ENCODE measurements around the gene ZNRD2. TPM values are rescaled to one million over a fixed set of nuclear protein-coding genes. Genes with fewer than 3 reads are reported as not detected.
"Not testable (repeated sequence)": the region's sequence is repeated elsewhere in the genome, so short reads cannot be mapped to it uniquely, and the experiment has no call there.

ZNRD2 gene
- total RNA-seq, 1 experiment from 2014 or later = 57.0 TPM

DNA sequence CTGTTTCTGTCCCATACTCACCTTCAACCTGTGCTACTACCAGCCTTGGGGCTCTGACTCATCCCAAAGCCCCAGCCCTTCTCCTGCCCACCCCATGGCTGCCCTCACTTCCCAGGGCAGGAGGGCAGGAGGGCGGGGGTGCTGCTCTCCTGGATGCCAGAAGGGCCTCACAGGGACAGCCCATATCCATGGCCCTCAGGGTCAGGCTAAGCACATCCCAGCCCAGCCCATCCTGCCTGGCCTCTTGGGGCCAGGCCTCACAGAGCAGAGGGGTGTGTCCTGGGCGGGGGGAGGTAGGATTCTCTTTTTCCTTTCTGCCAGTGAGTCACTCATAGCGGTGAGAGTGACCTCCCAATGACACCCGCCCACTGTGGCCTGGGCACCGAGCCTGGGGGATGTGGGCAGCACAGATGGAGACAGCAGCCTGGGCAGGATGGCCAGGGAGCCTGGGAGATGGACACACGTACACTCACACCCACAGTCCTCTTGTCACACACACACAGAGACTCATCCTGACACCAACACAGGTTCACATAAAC is 14.5 kb upstream of the ZNRD2 start:
- peak; percentile 97 for DNase-seq (ENCODE audit: low spot score)

DNA sequence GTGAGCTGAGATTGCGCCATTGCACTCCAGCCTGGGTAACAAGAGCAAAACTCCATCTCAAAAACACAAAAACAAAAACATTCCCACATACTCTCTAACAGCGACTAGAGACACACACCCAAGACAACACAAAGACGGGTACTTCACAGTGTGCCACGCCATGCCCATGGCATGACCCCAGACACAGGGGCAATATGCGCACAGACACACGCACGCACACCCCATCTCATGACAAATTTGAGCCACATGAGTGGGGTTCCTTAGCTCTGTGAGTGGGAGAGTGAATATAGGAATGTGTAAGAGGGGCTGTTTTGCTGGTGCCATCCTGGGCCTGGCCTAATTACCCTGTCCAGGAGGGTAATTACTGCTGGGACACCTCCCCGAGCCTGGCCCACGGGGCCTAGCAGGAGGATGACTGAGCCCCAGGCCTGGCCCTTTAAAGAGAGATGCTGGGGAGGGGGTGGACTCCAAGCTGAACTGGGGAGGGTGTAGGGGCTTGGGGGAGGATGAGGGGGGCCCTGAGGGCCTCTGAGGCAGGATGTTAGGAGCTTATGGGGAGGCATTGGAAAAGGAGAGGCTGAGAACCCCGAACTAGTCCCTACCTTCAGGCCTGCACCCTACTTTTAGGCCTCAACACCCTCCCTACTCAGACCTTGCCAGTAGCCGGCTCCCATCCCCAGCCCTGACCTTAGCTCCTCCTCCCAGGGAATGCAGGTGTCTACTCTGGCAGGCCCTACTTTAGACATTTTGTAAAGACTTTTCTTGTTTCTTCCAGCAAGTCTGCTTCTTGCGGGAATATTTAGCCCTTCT is 13.6 kb upstream of the ZNRD2 start:
- DNase-seq (ENCODE audit: low spot score) = no peak

DNA sequence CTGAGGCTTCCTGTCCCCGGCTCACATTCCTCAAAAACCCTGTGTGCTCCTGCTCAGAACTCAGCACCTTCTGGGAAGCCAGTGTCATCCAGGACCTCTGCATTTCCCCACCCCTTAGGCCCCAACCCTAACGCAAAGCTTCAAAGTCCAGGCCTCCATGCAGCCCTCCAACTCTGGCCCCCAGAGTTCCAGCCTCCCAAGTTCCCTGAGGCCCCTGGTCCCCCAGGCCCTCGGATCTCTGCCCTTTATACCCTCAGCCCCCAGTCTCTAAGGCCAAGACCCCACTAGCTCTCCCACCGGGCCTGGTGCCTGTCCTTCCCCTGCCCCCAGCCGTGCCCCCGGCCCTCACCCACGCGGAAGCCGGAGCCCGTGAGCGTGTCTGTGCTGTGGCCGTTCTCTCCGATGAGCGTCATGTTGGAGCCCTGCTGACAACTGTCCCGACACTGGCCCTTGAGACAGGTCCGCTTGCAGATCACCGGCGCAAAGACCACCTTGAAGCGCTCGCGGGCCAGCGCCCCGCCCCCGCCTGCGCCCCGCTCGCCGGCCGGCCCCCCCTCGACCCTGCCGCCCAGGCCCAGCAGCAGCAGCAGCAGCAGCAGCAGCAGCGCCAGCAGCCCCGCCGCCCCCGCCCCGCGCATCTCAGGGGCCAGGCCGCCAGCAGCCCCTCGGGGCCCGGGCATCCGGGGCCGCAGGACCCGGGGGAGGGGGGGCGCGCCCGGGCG is 12.8 kb upstream of the ZNRD2 start:
- DNase-seq (ENCODE audit: low spot score) = no peak

DNA sequence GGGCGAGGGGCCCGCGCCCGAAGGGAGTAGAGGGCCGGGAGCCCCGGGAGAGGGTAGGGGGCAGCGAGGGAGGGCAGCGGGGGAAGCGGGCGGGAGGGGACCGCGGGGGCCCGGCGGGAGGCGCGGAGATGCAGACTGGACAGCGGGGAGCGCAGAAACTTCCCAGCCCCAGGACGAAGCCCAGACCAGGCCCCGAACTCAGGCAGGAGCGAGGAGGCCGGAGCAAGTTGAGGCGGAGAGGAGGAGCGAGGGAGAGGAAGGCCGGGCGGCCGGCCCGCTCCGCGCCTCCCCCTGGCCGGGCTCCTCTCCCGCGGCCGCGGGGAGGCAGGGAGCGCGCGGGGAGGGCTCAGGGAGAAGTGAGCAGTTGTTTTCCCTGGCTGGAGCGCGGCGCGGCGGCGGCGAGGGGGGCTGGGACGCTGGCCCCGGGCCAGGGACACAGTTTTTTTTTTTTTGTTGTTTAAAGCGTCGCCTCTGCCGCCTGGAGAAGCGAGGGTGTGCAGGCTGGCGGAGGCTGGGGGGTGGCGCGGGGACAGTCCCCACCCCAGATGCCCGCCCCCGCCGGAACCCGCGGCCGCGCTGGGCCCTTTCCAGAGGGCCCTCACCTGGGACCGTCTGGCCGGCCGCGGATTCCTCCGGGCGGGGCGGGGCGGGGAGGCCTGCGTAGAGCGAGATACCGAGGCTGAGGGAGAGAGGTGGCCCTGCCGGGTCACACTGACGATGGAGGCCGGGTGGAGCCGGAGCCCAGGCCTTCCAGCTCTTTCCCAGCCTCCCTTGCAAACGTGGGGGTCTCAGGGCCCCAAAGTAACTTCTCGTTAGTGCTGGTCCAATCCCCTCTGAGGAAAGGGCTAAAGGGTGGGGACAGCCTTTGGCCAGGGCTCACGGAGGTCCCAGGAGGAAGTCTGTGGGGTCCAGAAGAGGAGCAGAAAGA is 12.0 kb upstream of the ZNRD2 start, which contains the start of gene LTBP3:
TSS of gene LTBP3 (minus strand) at position 358 of the 928 bp plus-strand sequence. CDS start 400 bp downstream, outside the sequence.
- DNase-seq (ENCODE audit: low spot score) = peak; percentile 71

DNA sequence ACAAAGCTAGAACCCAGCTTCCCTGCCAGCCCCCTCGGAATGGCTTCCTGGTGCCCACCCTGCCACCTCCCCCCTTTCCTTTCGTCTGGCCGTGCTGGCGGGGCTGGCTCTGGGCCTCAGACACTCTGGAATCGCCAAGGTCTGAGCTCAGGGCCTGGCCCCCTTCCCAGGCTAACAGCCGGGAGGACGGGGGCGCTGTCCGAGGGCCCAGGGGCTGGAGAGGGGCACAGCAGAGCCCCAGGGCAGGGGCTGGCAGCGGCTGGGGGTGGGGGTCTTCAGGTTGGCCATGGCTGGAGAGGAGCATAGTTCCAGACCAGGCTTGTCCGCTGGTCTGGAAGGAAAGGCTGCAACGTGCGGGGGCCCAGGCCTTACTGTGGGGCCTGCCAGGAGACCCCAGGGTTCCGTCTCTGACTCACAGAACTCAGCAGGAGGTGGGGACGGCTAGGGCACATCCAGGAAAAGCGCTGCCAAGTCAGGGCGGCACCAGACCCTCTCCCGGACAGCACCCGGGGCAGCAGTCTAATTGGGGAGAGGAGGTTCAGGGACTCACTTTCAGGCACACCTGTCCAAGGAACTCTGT is 11.3 kb upstream of the ZNRD2 start:
- DNase-seq (ENCODE audit: low spot score) = peak; percentile 68

DNA sequence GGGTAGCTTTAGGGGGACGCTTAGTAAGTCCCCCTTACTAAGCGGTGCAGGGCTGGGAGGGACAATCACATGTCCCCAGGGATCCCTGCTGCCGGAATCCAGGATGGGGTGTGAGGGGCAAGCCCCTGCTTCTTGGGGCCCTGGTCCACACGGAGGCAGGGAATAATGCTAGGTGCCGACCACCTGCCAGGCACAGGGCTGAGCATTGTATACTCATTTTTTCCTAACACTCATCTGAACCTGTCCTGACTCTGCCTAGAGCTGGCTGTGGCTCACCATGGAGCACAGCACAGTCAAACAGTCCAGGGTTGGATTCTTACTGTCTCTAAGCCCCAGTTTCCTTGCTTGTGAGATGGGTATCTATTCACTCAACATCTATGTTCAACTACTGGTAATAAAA is 10.7 kb upstream of the ZNRD2 start:
- DNase-seq (ENCODE audit: low spot score) = no peak

DNA sequence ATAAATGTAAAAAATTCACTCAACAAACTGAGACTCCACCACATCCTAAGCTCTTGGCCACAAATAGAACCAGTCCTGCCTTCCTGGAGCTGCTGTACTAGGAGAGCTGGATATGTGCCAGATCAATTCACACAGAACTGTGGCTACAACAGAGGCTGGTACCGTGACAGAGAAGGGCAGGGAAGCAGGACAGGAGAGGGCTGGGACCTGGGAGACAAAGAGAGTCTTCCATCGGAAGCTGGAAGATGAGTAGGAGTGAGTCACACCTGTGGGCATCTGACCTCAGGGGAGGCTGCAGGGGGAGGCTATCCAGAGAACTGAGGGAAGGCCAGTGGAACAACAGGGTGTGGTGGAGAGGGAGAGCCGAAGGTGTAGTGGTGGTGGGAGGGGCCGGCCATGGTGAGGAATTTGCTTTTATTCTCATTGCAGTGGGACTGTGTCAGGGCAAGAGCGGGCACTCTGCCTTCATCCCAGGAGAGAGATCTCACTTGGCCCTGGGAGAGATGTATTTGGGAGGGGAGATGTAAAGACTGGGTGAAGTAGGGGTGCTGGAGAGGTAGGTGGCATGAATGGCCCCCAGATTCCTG is 10.2 kb upstream of the ZNRD2 start:
- DNase-seq (ENCODE audit: low spot score) = peak; percentile 94

DNA sequence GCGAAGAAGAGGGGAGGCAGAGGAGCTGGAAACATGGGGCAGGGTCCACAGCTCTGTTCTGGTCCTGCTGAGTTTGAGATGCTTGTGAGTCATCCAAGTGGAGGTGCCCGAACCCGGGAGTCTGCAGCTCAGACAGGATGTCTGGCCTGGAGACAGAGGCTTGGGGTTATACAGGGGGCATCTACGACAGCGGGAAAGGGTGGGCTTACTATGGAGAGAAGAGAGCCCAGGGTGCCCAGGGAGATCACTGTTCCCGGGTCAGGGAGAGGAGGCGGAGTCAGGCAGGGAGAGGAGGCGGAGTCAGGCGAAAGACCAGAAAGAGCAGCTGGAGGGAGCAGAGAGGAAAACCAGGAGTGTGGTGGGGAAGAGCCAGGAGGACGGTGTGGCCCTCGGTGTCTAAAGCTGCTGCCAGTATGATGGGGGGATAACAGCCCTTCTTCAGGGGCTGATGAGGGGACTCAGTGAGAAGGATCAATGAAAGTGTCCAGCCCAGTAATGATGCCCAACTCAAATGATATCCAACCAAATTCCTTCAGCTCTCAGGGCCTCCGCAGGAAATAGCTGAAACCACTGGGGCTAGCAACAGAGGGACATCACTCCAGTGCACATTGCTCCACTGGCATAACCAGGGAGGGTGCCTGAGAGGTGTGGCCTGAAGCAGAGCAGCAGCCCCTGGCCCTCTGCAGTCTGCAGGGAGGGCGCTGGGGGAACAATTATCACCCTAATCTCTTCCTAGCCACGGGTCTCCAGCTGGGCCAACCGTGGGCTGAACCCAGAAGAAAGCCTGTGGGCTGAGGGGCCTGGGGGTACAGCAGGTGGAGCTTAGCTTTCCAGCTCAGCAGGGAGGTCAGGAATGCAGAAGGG is 9.5 kb upstream of the ZNRD2 start:
- peak; percentile 86 for DNase-seq (ENCODE audit: low spot score)

DNA sequence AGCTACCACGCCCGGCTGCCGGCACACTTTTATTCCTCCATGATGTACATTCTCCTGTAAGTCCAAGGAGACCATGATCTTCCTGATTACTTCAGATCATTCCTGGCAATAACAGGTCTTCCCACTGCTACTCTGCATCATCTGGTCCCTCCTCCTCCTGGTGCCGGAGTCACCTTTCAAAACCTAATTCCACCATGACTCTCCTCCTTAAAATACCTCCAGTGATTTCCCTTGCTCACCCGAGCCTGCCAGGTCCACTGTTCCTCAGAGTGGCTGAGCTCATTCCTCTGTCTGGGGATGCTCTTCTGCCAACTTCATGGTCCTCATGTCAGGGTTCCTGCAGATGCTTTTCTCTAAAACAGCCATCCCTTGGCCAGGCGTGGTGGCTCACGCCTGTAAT is 8.3 kb upstream of the ZNRD2 start:
- no peak for DNase-seq (ENCODE audit: low spot score)

DNA sequence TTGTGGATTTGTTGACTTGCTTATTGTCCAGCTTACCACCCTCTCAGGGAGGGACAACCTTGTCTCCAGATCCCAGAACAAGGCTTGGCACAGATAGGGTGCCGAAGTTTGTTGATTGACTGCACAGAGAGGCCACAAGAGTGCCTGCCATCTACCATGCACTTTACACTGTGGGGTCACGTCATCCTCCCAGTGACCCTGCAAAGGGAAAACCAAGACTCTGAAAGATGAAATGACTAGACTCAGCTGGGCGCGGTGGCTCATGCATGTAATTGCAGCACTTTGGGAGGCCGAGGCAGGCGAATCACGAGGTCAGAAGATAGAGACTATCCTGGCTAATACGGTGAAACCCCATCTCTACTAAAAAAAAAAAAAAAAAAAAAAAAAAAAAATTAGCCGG is 7.5 kb upstream of the ZNRD2 start:
- DNase-seq (ENCODE audit: low spot score) = no peak

DNA sequence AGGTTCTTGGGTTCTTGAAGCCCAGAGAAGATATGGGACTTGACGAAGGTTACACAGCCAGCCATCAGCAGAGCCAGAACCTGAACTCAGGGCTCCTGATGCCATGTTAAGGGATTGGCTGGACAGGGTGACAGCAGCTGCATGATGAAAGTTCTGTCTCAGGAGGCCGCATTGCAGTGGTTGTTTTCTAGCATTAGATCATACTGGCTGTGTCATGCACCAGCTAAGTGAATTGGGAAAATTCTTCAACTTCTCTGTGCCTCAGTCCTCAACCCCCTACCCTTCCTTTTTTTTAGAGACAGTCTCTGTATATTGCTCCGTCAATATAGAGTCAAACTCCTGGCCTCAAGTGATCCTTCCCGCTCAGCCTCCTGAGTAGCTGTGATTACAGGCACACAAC is 6.7 kb upstream of the ZNRD2 start:
- DNase-seq (ENCODE audit: low spot score) = no peak

DNA sequence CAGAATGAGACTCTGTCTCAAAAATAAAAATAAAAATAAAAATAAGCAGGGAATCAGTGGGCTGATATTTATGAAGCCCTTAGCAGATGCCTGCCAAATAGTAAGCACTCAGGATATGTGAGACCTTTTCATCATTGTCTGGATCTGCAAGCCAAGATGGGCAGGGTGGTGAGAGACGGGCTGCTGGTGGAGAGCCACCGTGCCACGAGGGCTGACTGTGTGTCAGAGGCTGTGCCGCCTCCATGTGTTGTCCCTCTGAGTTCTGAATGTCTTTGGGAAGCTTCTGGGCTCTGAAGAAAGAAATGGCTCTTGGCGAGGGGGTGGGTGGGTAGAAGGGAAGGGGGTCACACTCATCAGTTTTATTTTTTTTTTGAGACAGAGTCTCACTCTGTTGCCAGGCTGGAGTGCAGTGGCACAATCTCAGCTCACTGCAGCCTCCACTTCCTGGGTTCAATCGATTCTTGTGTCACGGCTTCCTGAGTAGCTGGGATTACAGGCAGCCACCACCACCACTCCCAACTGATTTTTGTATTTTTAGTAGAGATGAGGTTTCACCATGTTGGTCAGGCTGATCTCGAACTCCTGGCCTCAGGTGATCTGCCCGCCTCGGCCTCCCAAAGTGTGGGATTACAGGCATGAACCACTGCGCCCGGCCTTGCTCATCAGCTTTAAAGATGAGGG is 5.3 kb upstream of the ZNRD2 start:
- DNase-seq (ENCODE audit: low spot score) = not testable (repeated sequence)

DNA sequence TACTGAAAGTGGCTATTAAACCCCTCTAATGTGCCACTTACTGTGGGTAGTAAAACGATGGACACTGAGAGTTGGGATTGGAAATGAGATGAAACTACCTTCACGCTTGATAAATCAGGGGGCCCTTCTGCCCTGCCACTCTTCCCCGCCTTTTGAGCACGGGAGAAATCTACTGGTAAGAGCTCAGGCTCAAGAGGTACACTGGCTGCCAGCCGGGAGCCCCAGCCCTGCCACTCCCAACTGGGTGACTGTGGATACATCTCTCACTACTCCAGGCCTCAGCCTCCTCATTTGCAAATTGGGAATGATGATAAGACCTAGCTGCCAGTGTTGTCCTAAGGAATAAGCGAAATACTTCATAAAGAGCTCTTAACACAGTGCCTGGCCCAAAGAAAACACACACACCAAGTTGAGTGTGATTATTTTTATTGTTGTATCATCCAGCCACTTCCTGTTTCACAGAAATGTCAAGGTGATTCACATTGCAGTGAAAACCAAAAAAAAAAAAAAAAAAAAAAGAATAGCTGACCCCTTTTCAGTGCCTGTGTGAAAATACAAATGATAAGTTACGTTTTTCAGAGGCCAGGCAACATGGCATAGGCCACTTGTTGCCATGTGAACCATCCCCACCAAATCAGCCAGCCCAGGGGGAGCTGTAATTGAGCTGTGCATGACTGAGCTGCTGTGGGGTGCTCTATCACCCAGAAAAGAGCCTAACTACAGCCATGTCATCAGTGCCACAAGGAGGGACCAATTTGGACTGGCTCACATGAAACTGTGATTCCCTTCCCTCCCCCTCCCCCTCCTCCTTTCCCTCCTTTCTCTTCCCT is 4.4 kb upstream of the ZNRD2 start:
- peak; percentile 55 for DNase-seq (ENCODE audit: low spot score)

DNA sequence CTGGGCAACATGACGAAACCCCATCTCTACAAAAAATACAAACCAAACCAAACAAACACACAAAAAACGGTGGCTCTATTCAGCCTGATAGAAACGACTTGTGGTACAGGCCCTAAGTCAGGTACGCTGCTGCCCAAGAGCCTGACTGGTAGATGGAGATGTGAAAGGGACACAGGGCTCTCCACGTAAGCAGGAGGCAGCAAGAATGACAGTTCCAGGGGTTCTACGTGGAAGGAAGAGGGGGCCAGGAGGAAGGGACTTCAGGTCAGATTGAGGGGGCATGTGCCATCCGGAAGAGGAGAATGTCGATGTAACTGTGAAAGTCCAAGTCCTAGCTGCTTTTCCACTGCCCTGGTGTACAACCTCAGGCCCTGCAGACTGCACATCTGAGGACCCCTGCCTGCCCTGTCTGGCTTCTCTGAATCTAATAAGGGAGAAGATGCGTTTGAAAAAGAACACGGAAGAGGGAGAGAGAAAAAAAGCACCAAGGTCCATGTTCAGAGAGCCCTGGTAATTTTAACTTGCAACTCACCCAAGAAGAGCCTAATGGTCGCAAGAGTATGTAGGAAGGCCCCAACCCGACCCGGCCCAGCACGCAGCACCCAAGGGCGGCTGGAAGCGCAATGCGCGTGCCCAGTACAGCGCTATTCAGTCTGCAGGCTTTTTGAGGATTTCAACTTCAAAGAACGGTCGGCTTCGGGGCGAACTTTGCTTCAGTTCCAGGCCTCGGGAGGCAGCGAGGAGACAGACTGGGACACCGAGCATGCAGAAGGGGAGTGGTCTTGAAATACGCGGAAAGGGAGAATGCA is 909 bp upstream of the ZNRD2 start:
- no peak for DNase-seq (ENCODE audit: low spot score)

DNA sequence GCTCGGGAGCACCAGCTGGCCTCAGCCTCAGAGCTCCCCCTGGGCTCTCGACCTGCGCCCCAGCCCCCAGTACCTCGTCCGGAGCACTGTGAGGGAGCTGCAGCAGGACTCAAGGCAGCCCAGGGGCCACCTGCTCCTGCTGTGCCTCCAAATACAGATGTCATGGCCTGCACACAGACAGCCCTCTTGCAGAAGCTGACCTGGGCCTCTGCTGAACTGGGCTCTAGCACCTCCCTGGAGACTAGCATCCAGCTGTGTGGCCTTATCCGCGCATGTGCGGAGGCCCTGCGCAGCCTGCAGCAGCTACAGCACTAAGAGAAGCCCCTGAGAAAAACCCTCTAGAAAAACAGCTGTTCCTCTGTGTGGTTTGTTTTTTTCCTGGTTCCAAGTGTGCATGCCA is 1.1 kb downstream of the ZNRD2 start:
- no peak for DNase-seq (ENCODE audit: low spot score)

DNA sequence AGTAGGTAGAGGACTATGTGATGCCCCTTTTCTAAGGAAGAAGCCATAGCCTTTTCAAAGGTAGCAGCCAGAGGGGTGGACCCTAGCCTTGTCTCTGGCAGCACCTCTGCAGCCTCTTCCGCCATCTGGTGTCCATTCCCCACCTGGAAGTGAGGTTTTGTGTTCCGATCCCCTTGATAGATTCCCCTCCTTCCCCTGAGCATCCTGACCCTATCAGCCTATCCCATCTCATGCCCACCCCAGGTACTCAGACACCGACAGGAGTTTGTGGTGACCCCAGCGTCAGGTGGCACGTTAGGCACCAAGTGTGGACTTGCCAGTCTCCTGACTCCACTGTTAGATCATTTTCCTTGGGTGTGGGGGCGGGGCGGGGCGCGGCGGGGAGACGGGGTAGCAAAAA is 1.7 kb downstream of the ZNRD2 start:
- peak; percentile 66 for DNase-seq (ENCODE audit: low spot score)

DNA sequence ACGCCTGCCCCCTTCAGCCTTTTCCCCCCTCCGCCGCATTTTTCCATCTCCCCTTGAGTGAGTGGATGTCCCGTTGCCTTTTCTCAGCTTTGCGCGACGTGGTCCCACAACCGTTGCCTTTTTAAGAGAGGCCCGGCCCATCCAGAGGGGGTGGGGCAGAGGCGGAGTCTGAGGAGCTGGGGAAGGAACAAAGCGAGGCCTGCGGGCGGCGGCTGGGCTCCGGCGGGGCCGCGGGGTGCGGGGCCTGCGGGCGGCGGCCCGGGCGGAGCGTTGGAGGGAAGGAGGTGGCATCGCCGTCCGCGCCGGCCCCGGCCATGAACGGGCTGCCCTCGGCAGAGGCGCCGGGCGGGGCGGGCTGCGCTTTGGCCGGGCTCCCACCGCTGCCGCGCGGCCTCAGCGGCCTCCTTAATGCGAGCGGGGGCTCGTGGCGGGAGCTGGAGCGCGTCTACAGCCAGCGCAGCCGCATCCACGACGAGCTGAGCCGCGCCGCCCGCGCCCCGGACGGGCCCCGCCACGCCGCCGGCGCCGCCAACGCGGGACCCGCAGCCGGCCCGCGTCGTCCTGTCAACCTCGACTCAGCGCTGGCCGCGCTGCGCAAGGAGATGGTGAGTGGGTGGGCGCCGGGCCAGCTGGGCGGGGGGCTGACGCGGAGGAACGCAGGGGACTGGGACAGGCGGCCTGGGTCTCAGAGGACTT is 2.2 kb downstream of the ZNRD2 start, which contains the start of gene FAM89B:
TSS of gene FAM89B (plus strand) at position 183 of the 696 bp plus-strand sequence. CDS start at position 315, 132 bp downstream.
- peak; percentile 71 for DNase-seq (ENCODE audit: low spot score)

Measured in A172 (cell line).